Measurements from ENCODE around the gene TRIM16.

The TRIM16 gene

DNA sequence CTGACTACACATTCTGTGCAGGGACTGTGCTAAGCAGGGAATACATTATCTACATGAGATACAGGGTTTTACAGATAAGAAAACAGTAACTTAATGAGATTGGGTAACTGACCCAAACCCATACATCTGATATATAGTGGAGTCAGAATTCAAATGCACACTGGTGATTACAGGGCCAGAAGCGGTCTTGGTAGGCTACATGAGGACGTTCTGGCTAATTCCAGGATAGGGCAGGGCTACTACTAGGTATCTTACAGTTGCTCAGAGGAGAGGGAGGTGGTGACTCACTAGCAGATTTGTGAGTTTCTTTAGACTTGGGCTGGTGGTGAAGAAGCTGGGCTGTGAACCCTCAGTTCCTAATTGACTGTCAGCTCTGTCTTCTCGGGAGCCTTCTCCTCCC, 21.4 kb downstream of the TRIM16 start:
- Histone ChIP-seq H3K4me3 (ENCODE audit: low read depth, low read length) (no peak overlapping the region), H3K4me1 (ENCODE audit: control insufficient read depth, insufficient read depth, low read length) (no peaks in the 10 kb centered on the region), H3K9me3 (ENCODE audit: control insufficient read depth, insufficient read depth, low read depth, low read length) (no peaks in the 10 kb centered on the region), H3K36me3 (ENCODE audit: control insufficient read depth in 2 of 2, insufficient read depth in 1 of 2, low read length in 2 of 2) (peaks cover 8 to 56% of the 10 kb centered on the region in 2 experiments), H3K27ac (ENCODE audit: extremely low read depth, low read depth, low read length) (no peak overlapping the region)
- ChIA-PET POLR2A (interaction anchor here (0.5 to 1.3 kb wide), 3 partner anchors 11 to 16 kb away, joined by 3 to 7 read pairs (median 3); no protein-coding TSS in a partner anchor), CTCF (no interaction called here)
- TF ChIP-seq ZNF133 (tag by site-specific recombination; IDR thresholded peaks at IDR 0.05) (no peak), ZNF830 (tag by site-specific recombination; IDR thresholded peaks at IDR 0.05; ENCODE audit: low read depth) (no peak), BCL11B (tag by site-specific recombination; IDR thresholded peaks at IDR 0.05; ENCODE audit: low read depth) (no peak), ZNF629 (tag by site-specific recombination; IDR thresholded peaks at IDR 0.05) (no peak), ZNF302 (tag by site-specific recombination; IDR thresholded peaks at IDR 0.05; ENCODE audit: low read depth) (no peak), ZNF112 (tag by site-specific recombination; IDR thresholded peaks at IDR 0.05) (no peak), HOXA7 (CRISPR knock-in tag; IDR thresholded peaks at IDR 0.05; ENCODE audit: borderline replicate concordance) (no peak), ZNF549 (tag by site-specific recombination; IDR thresholded peaks at IDR 0.05) (no peak), ZNF416 (tag by site-specific recombination; IDR thresholded peaks at IDR 0.05) (no peak), ZNF560 (tag by site-specific recombination; IDR thresholded peaks at IDR 0.05; ENCODE audit: borderline replicate concordance) (no peak), KLF1 (tag by site-specific recombination; IDR thresholded peaks at IDR 0.05) (no peak), ZNF391 (tag by site-specific recombination; IDR thresholded peaks at IDR 0.05; ENCODE audit: borderline replicate concordance, low read depth) (no peak), ZFP41 (tag by site-specific recombination; IDR thresholded peaks at IDR 0.05; ENCODE audit: borderline replicate concordance) (no peak), ZNF184 (tag by site-specific recombination; IDR thresholded peaks at IDR 0.05) (no peak), ZNF155 (tag by site-specific recombination; IDR thresholded peaks at IDR 0.05) (no peak), ZNF23 (tag by site-specific recombination; IDR thresholded peaks at IDR 0.05; ENCODE audit: borderline replicate concordance) (no peak)
- TF ChIP-seq, protein P1, sequence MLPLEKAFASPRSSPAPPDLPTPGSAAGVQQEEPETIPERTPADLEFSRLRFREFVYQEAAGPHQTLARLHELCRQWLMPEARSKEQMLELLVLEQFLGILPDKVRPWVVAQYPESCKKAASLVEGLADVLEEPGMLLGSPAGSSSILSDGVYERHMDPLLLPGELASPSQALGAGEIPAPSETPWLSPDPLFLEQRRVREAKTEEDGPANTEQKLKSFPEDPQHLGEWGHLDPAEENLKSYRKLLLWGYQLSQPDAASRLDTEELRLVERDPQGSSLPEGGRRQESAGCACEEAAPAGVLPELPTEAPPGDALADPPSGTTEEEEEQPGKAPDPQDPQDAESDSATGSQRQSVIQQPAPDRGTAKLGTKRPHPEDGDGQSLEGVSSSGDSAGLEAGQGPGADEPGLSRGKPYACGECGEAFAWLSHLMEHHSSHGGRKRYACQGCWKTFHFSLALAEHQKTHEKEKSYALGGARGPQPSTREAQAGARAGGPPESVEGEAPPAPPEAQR (tag by site-specific recombination; IDR thresholded peaks at IDR 0.05): no peak
- TF ChIP-seq, protein P2, sequence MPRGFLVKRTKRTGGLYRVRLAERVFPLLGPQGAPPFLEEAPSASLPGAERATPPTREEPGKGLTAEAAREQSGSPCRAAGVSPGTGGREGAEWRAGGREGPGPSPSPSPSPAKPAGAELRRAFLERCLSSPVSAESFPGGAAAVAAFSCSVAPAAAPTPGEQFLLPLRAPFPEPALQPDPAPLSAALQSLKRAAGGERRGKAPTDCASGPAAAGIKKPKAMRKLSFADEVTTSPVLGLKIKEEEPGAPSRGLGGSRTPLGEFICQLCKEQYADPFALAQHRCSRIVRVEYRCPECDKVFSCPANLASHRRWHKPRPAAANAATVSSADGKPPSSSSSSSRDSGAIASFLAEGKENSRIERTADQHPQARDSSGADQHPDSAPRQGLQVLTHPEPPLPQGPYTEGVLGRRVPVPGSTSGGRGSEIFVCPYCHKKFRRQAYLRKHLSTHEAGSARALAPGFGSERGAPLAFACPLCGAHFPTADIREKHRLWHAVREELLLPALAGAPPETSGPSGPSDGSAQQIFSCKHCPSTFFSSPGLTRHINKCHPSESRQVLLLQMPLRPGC (tag by site-specific recombination; IDR thresholded peaks at IDR 0.05): no peak
- TF ChIP-seq, protein P3, sequence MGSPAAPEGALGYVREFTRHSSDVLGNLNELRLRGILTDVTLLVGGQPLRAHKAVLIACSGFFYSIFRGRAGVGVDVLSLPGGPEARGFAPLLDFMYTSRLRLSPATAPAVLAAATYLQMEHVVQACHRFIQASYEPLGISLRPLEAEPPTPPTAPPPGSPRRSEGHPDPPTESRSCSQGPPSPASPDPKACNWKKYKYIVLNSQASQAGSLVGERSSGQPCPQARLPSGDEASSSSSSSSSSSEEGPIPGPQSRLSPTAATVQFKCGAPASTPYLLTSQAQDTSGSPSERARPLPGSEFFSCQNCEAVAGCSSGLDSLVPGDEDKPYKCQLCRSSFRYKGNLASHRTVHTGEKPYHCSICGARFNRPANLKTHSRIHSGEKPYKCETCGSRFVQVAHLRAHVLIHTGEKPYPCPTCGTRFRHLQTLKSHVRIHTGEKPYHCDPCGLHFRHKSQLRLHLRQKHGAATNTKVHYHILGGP (tag by site-specific recombination; IDR thresholded peaks at IDR 0.05): no peak
- TF ChIP-seq, protein P4, sequence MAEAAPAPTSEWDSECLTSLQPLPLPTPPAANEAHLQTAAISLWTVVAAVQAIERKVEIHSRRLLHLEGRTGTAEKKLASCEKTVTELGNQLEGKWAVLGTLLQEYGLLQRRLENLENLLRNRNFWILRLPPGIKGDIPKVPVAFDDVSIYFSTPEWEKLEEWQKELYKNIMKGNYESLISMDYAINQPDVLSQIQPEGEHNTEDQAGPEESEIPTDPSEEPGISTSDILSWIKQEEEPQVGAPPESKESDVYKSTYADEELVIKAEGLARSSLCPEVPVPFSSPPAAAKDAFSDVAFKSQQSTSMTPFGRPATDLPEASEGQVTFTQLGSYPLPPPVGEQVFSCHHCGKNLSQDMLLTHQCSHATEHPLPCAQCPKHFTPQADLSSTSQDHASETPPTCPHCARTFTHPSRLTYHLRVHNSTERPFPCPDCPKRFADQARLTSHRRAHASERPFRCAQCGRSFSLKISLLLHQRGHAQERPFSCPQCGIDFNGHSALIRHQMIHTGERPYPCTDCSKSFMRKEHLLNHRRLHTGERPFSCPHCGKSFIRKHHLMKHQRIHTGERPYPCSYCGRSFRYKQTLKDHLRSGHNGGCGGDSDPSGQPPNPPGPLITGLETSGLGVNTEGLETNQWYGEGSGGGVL (tag by site-specific recombination; IDR thresholded peaks at IDR 0.05): no peak

DNA sequence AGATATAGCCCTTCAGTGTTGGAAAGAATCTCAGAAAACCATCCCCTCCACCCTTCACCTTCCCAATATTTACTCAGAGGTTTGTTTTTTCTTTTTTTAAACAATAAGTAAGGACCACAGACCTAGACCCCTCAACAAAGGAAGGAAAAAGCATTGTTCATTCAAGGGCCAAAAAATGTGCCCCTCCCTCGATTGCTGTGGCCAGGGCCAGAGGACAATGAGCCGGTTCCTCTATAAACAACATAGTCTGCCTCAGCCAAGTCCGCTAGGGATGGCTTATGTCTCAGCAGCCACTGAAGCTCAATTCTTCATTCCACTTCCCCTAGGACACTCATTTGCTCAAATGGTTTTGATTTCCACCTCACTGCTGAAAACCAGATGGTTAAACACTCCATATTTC, 24.0 kb downstream of the TRIM16 start:
- Histone ChIP-seq H3K9me3 (ENCODE audit: control insufficient read depth, insufficient read depth, low read depth, low read length) (no peaks in the 10 kb centered on the region), H3K27ac (ENCODE audit: extremely low read depth, low read depth, low read length) (no peak overlapping the region), H3K4me3 (ENCODE audit: low read depth, low read length) (no peak overlapping the region), H3K4me1 (ENCODE audit: control insufficient read depth, insufficient read depth, low read length) (no peaks in the 10 kb centered on the region), H3K36me3 (ENCODE audit: control insufficient read depth in 2 of 2, insufficient read depth in 1 of 2, low read length in 2 of 2) (peaks cover 6 to 63% of the 10 kb centered on the region in 2 experiments)
- TF ChIP-seq ZNF19 (tag by site-specific recombination; IDR thresholded peaks at IDR 0.05; ENCODE audit: low read depth) (no peak), ZNF830 (tag by site-specific recombination; IDR thresholded peaks at IDR 0.05; ENCODE audit: low read depth) (no peak), GFI1B (tag by site-specific recombination; IDR thresholded peaks at IDR 0.05) (no peak), KLF8 (tag by site-specific recombination; IDR thresholded peaks at IDR 0.05) (no peak)
- ChIA-PET CTCF (no interaction called here), POLR2A (no interaction called here)
